GM06990 (cell line): ENCODE results near the gene NUP210L.
"Not testable (repeated sequence)": the region's sequence is repeated elsewhere in the genome, so short reads cannot be mapped to it uniquely, and the experiment has no call there.

ENCODE experiments used
- DNase-seq: peaks from one replicate; pipeline ENCODE4 v3.0.0-alpha.2; 2011; ENCODE audit not compliant: insufficient read length; ENCODE audit errors: extremely low read depth
- H3K27me3 ChIP-seq: replicated peaks from 2 replicates; pipeline ENCODE4 v1.6.0; 2011; ENCODE audit warnings: low read length; ENCODE audit not compliant: control insufficient read depth, insufficient read depth
- H3K36me3 ChIP-seq: 2 replicates; pipeline ENCODE4 v1.5.1; 2011; ENCODE audit warnings: low read length; ENCODE audit not compliant: control insufficient read depth, insufficient read depth
- H3K4me3 ChIP-seq: replicated peaks from 2 replicates; pipeline ENCODE4 v1.5.1; 2011; ENCODE audit warnings: low read depth, mild to moderate bottlenecking, control low read depth, low read length
- CTCF ChIP-seq: IDR thresholded peaks from 2 replicates; pipeline ENCODE4 v1.5.1; 2011; ENCODE audit warnings: low read length, control low read depth, mild to moderate bottlenecking, inconsistent platforms; ENCODE audit not compliant: insufficient read depth, poor library complexity, severe bottlenecking

Gene NUP210L

GRCh38 chr1:153985941-153986761 lies 168.7 kb downstream of the NUP210L start, which contains the start of gene RAB13:
Gene RAB13, minus strand, starts transcription at chr1:153986339. Its CDS starts 103 bp downstream, at chr1:153986236.
- DNase-seq = peak; percentile 47
- Histone ChIP-seq H3K27me3 (no peaks in the 10 kb centered on the region), H3K36me3 (no peaks in the 10 kb centered on the region), H3K4me3 (peak within 1 kb of the TSS; percentile 57)
- TF ChIP-seq CTCF = no peak

GRCh38 chr1:153985341-153985912 lies 169.4 kb downstream of the NUP210L start:
- no peaks in the 10 kb centered on the region for H3K27me3 ChIP-seq
- DNase-seq = no peak
- H3K36me3 ChIP-seq = no peaks in the 10 kb centered on the region; the same call in 1 of the 2 replicates
- no peak for TF ChIP-seq CTCF
- H3K4me3 ChIP-seq = peak overlapping the region; percentile 57

GRCh38 chr1:153984123-153984894 lies 170.6 kb downstream of the NUP210L start:
- Histone ChIP-seq H3K4me3 (no peak overlapping the region), H3K36me3 (no peaks in the 10 kb centered on the region; the same call in 1 of the 2 replicates), H3K27me3 (no peaks in the 10 kb centered on the region)
- no peak for TF ChIP-seq CTCF
- no peak for DNase-seq

GRCh38 chr1:153981735-153982134 lies 173.1 kb downstream of the NUP210L start:
- H3K27me3 ChIP-seq, H3K4me3 ChIP-seq, H3K36me3 ChIP-seq, DNase-seq: not testable (repeated sequence)

GRCh38 chr1:153979091-153979490 lies 175.8 kb downstream of the NUP210L start:
- H3K4me3 ChIP-seq, DNase-seq, H3K27me3 ChIP-seq: not testable (repeated sequence)
- peaks cover 11% of the 10 kb centered on the region for H3K36me3 ChIP-seq

- TF ChIP-seq CTCF = no peak
- Histone ChIP-seq H3K36me3 (peaks cover 18% of the 10 kb centered on the region), H3K27me3 (no peaks in the 10 kb centered on the region), H3K4me3 (peak overlapping the region; percentile 97)
- DNase-seq = no peak
Observed at GRCh38 chr1:153978274-153978909, 176.5 kb downstream of the NUP210L start.
